Body of pancreas (tissue), 4 donors: ENCODE data around the gene CCL13. TPM values are rescaled to one million over a fixed set of nuclear protein-coding genes. Genes with fewer than 3 reads are reported as not detected.

ENCODE experiments used
- ATAC-seq: fragments of 150-250 bp; one replicate; pipeline ENCODE4 v1.9.1; 2016
- DNase-seq, 4 donors: peaks; one replicate each; pipeline ENCODE4 v3.0.0-alpha.2; 2019
- H3K27ac ChIP-seq, 4 donors: fragments of 200-600 bp; sonication (generic); 1 replicate in 3 of 4; 2 replicates in 1 of 4; pipeline versions ENCODE4 v1.5.1 to v1.6.1; 2016 to 2019; ENCODE audit warnings: mild to moderate bottlenecking in 1 of 4, mixed read lengths in 1 of 4, moderate library complexity in 1 of 4
- H3K27me3 ChIP-seq, 2 donors: fragments of 200-600 bp; sonication (generic); one replicate each; pipeline ENCODE4 v1.6.0; 2016; ENCODE audit warnings: mild to moderate bottlenecking in 1 of 2
- H3K36me3 ChIP-seq, 2 donors: fragments of 200-600 bp; sonication (generic); replicated peaks in 1 of 2; 2 replicates each; pipeline ENCODE4 v1.5.1; 2016; ENCODE audit warnings: low read depth in 2 of 2; ENCODE audit not compliant: insufficient read depth in 1 of 2
- H3K4me1 ChIP-seq: fragments of 200-600 bp; sonication (generic); one replicate; pipeline ENCODE4 v1.6.0; 2016
- H3K4me3 ChIP-seq, 2 donors: fragments of 200-600 bp; sonication (generic); 1 replicate in 1 of 2; 2 replicates in 1 of 2; pipeline ENCODE4 v1.5.1; 2016 to 2019
- H3K9me3 ChIP-seq, 3 donors: fragments of 200-600 bp; sonication (generic); 1 replicate in 2 of 3; 2 replicates in 1 of 3; pipeline ENCODE4 v1.5.1; 2016
- CTCF ChIP-seq, 7 experiments: fragments of 450-650 bp in 4 of 7; fragments of 200-600 bp in 3 of 7; sonication (generic) in 3 of 7; IDR thresholded peaks; one replicate each; pipeline ENCODE4 v1.5.1; 2016 to 2019; ENCODE audit warnings: antibody characterized with exemption in 7 of 7
- POLR2A ChIP-seq, 3 donors: fragments of 450-650 bp; IDR thresholded peaks; one replicate each; pipeline ENCODE4 v1.6.1; 2016; ENCODE audit warnings: antibody characterized with exemption in 3 of 3, mild to moderate bottlenecking in 2 of 3
- WGBS, 2 donors: methylation state at CpG; one replicate each; pipeline ENCODE4 v1.1.5; 2017; 5-methylcytosine and 5-hydroxymethylcytosine counted together
- intact Hi-C: fragments of 100-400 bp; cut with DNase I; formaldehyde crosslinking; loops from one replicate; pipeline ENCODE4 v1.15.1; 2023
- total RNA-seq, 2 donors: library from RNA; depleted of rRNA; stranded (reverse); fragments of >200 nt; gene quantifications; one replicate each; pipeline ENCODE4 v1.1.0, GENCODE V29; 2016

The CCL13 gene
- total RNA-seq, 2 donors from 2014 or later = not detected

GRCh38 chr17:34406226-34406625, 49.9 kb downstream of the CCL13 start:
- H3K4me3 ChIP-seq = no peak overlapping the region
- 70 to 72% methylated on average over 6 of the region's 6 CpGs for WGBS, 2 donors
- no peaks in the 10 kb centered on the region for H3K4me1 ChIP-seq
- H3K27me3 ChIP-seq = no peaks in the 10 kb centered on the region
- no peak for TF ChIP-seq CTCF (IDR thresholded peaks at IDR 0.05)
- TF ChIP-seq POLR2A (IDR thresholded peaks at IDR 0.05) = no peak
- intact Hi-C loops = no loop called here
- no peak overlapping the region for H3K27ac ChIP-seq
- ATAC-seq (no peak), DNase-seq (no peak)
- H3K9me3 ChIP-seq = no peaks in the 10 kb centered on the region
- no peaks in the 10 kb centered on the region for H3K36me3 ChIP-seq

Other genes with a start within 250 kb of the CCL13 start
- 10 to 100 TPM; 34.0 to 49.8 TPM for gene CCL2, start 101.2 kb upstream of the CCL13 start, total RNA-seq
- gene CCL7, start 86.3 kb upstream of the CCL13 start, total RNA-seq = not detected
- not detected for gene CCL11, start 70.7 kb upstream of the CCL13 start, total RNA-seq
- gene CCL8, start 37.0 kb upstream of the CCL13 start, total RNA-seq = not detected
- not detected for gene CCL1, start 6.8 kb downstream of the CCL13 start, total RNA-seq
- not detected for gene TMEM132E, start 223.1 kb downstream of the CCL13 start, total RNA-seq